Right lobe of liver (tissue), 6 donors: ENCODE measurements around the gene CYB561D2. TPM values are rescaled to one million over a fixed set of nuclear protein-coding genes. Genes with fewer than 3 reads are reported as not detected.

Experiments used
- ATAC-seq, 4 donors: fragments of 200-7000 bp; cut with Tn5 transposase; one replicate each; pipeline ENCODE4 v1.9.1; 2020; ENCODE audit warnings: mild to moderate bottlenecking in 4 of 4, moderate library complexity in 4 of 4
- DNase-seq, 3 donors: peaks; one replicate each; pipeline ENCODE4 v3.0.0-alpha.2; 2020
- H3K27ac ChIP-seq, 3 donors: fragments of 200-600 bp; one replicate each; pipeline ENCODE4 v1.8.0; 2022
- H3K27me3 ChIP-seq, 2 donors: fragments of 200-600 bp; one replicate each; pipeline ENCODE4 v1.8.0; 2022
- H3K36me3 ChIP-seq, 4 donors: fragments of 200-600 bp; sonication (generic) in 1 of 4; one replicate each; pipeline versions ENCODE4 v1.5.1 to v1.8.0; 2017 to 2022; ENCODE audit warnings: control low read depth in 1 of 4
- H3K4me1 ChIP-seq, 4 donors: fragments of 200-600 bp; sonication (generic) in 1 of 4; one replicate each; pipeline versions ENCODE4 v1.5.1 to v1.8.0; 2017 to 2022; ENCODE audit warnings: control low read depth in 1 of 4
- H3K4me3 ChIP-seq, 3 donors: fragments of 200-600 bp; one replicate each; pipeline ENCODE4 v1.8.0; 2022
- H3K9me3 ChIP-seq, 4 donors: fragments of 200-600 bp; sonication (generic) in 1 of 4; one replicate each; pipeline versions ENCODE4 v1.5.1 to v1.8.0; 2017 to 2022; ENCODE audit warnings: control low read depth in 1 of 4
- CTCF ChIP-seq, 4 donors: fragments of 200-600 bp in 3 of 4; fragments of 450-650 bp in 1 of 4; IDR thresholded peaks; one replicate each; pipeline versions ENCODE4 v1.5.1 to v1.8.0; 2016 to 2022; ENCODE audit warnings: antibody characterized with exemption in 4 of 4, mild to moderate bottlenecking in 2 of 4
- POLR2A ChIP-seq: fragments of 450-650 bp; IDR thresholded peaks from one replicate; pipeline ENCODE4 v1.6.1; 2017; ENCODE audit warnings: antibody characterized with exemption, mild to moderate bottlenecking
- WGBS: methylation state at CpG from one replicate; pipeline ENCODE4 v1.1.6; 2018; ENCODE audit warnings: low coverage, low lambda C conversion rate; ENCODE audit not compliant: insufficient coverage; ENCODE audit errors: missing lambda C conversion rate; 5-methylcytosine and 5-hydroxymethylcytosine counted together
- intact Hi-C, 2 donors: fragments of 100-400 bp; cut with DNase I; formaldehyde crosslinking; loops; one replicate each; pipeline versions ENCODE4 v1.11.2 to v1.14.1; 2022
- total RNA-seq, 6 experiments: library from RNA; depleted of rRNA in 2 of 6; stranded (reverse); fragments of >200 nt in 2 of 6; fragmentation: NEBNext Ultra II Directional in 3 of 6; extraction: Animal tissue kit (Norgen Biotek cat#: 25700) in 3 of 6; gene quantifications; one replicate each; pipeline versions ENCODE4 v1.1.0 to v1.2.4, GENCODE V29; 2016 to 2023
- donor health status: DM: no; HTN: yes; CAD: no.
- donor health status: DM: no; HTN: no; CAD: no.
- donor health status: DM: no; HTN: no; CAD: no.
- donor health status: DM: no; HTN: yes; CAD: no.
- donor health status: DM: no; HTN: yes; CAD: no.

The CYB561D2 gene
- total RNA-seq, 6 experiments from 2014 or later: 14.3 to 29.4 (median 20.7) TPM

- H3K27me3 ChIP-seq: no peaks in the 10 kb centered on the region
- no peak for TF ChIP-seq POLR2A
- no peak for TF ChIP-seq CTCF (IDR thresholded peaks at IDR 0.05)
- intact Hi-C loops: no loop called here
- ATAC-seq (no peak), DNase-seq (peak in 1 of 3 donors; percentile 62)
- peak overlapping the region; percentile 69 to 86 (median 80) for H3K27ac ChIP-seq
- no peaks in the 10 kb centered on the region for H3K9me3 ChIP-seq
- H3K4me3 ChIP-seq: peak overlapping the region; percentile 87 to 98 (median 92)
- peaks cover 0 to 20% (median 5%) of the 10 kb centered on the region in 4 donors for H3K36me3 ChIP-seq
- H3K4me1 ChIP-seq: peaks cover 0 to 40% (median 24%) of the 10 kb centered on the region in 4 donors
- 72% methylated on average over 12 of the region's 24 CpGs for WGBS
Measured at GRCh38 chr3:50358355-50358910, 7.8 kb downstream of the CYB561D2 start.

GRCh38 chr3:50358911-50359759 lies 8.5 kb downstream of the CYB561D2 start, which contains the start of gene TMEM115:
TSS of gene TMEM115 (minus strand) at chr3:50359521. CDS start at chr3:50359063, 458 bp downstream.
- H3K4me1 ChIP-seq: peaks cover 0 to 40% (median 24%) of the 10 kb centered on the region in 4 donors
- intact Hi-C loops: no loop called here
- H3K27ac ChIP-seq: peak within 1 kb of the TSS; percentile 69 to 86 (median 80)
- peak; percentile 95 to 99 (median 98) for DNase-seq
- WGBS: 0% methylated on average over 20 of the region's 64 CpGs
- ATAC-seq: peak; percentile 91 to 98 (median 96)
- H3K9me3 ChIP-seq: no peaks in the 10 kb centered on the region
- H3K36me3 ChIP-seq: peaks cover 0 to 13% (median 2%) of the 10 kb centered on the region in 4 donors
- TF ChIP-seq POLR2A (peak; percentile 66), CTCF (IDR thresholded peaks at IDR 0.05) (no peak)
- H3K27me3 ChIP-seq: no peaks in the 10 kb centered on the region
- H3K4me3 ChIP-seq: peak within 1 kb of the TSS; percentile 87 to 98 (median 92)

- ATAC-seq (no peak), DNase-seq (no peak)
- Histone ChIP-seq H3K4me1 (peaks cover 0 to 43% (median 24%) of the 10 kb centered on the region in 4 donors), H3K27me3 (no peaks in the 10 kb centered on the region), H3K36me3 (peaks cover 0 to 7% (median 0%) of the 10 kb centered on the region in 4 donors), H3K4me3 (peak overlapping the region in 1 of 3 donors; percentile 87), H3K9me3 (no peaks in the 10 kb centered on the region), H3K27ac (no peak overlapping the region)
- TF ChIP-seq POLR2A (no peak), CTCF (IDR thresholded peaks at IDR 0.05) (no peak)
- intact Hi-C loops: no loop called here
- WGBS: 0% methylated on average over 3 of the region's 8 CpGs
Measured at GRCh38 chr3:50359760-50360110, 9.1 kb downstream of the CYB561D2 start.

GRCh38 chr3:50364573-50365079 lies 14.0 kb downstream of the CYB561D2 start:
- no peaks in the 10 kb centered on the region for H3K36me3 ChIP-seq
- H3K9me3 ChIP-seq: no peaks in the 10 kb centered on the region
- peaks cover 0 to 4% (median 0%) of the 10 kb centered on the region in 4 donors for H3K4me1 ChIP-seq
- ATAC-seq (no peak), DNase-seq (peak in 2 of 3 donors; percentile 39 to 62)
- no peak for TF ChIP-seq POLR2A
- peak overlapping the region; percentile 36 to 58 (median 50) for H3K4me3 ChIP-seq
- H3K27me3 ChIP-seq: no peaks in the 10 kb centered on the region
- H3K27ac ChIP-seq: no peak overlapping the region
- intact Hi-C loops: no loop called here
- no CpG with 5 or more reads among the region's 48 CpGs for WGBS
